SKM-1 treated with dmso at 0.1 percent for 144 hours (cell line): ENCODE data around the gene GTF3C4.

Source experiments
- DNase-seq: peaks from one replicate; lab custom pipeline; 2025; ENCODE audit not compliant: unreplicated experiment; lab: John Stamatoyannopoulos, UW

GTF3C4 gene

GRCh38 chr9:132647806-132648205 lies 22.5 kb upstream of the GTF3C4 start:
- DNase-seq, result no peak

- no peak for DNase-seq
Observed at GRCh38 chr9:132648283-132648682, 22.0 kb upstream of the GTF3C4 start.

- DNase-seq, result no peak
Observed at GRCh38 chr9:132648685-132649084, 21.6 kb upstream of the GTF3C4 start.

- DNase-seq, result no peak
Observed at GRCh38 chr9:132651259-132651658, 19.0 kb upstream of the GTF3C4 start.

- no peak for DNase-seq
Observed at GRCh38 chr9:132656299-132656698, 14.0 kb upstream of the GTF3C4 start.

- no peak for DNase-seq
Observed at GRCh38 chr9:132662152-132662945, 7.9 kb upstream of the GTF3C4 start.

- no peak for DNase-seq
Observed at GRCh38 chr9:132663117-132663516, 7.1 kb upstream of the GTF3C4 start.

GRCh38 chr9:132663851-132664250 lies 6.4 kb upstream of the GTF3C4 start:
- DNase-seq, result no peak

- no peak for DNase-seq
Observed at GRCh38 chr9:132669319-132669697, 956 bp upstream of the GTF3C4 start.

- peak; percentile 68 for DNase-seq
Observed at GRCh38 chr9:132669698-132670456, 387 bp upstream of the GTF3C4 start, which contains the start of gene DDX31. Gene DDX31 (minus strand): TSS chr9:132669983. CDS start chr9:132669934, 49 bp downstream.

GRCh38 chr9:132671620-132672412 lies 1.6 kb downstream of the GTF3C4 start:
- no peak for DNase-seq

- DNase-seq, result no peak
Observed at GRCh38 chr9:132672413-132672690, 2.1 kb downstream of the GTF3C4 start.

- DNase-seq, result peak; percentile 12
Observed at GRCh38 chr9:132673355-132673754, 3.1 kb downstream of the GTF3C4 start.

- no peak for DNase-seq
Observed at GRCh38 chr9:132674485-132674884, 4.2 kb downstream of the GTF3C4 start.

GRCh38 chr9:132677976-132678375 lies 7.7 kb downstream of the GTF3C4 start:
- no peak for DNase-seq

GRCh38 chr9:132679946-132680625 lies 9.8 kb downstream of the GTF3C4 start:
- no peak for DNase-seq

- DNase-seq, result no peak
Observed at GRCh38 chr9:132681561-132681960, 11.3 kb downstream of the GTF3C4 start.

GRCh38 chr9:132683873-132684272 lies 13.6 kb downstream of the GTF3C4 start:
- DNase-seq, result no peak

- DNase-seq, result no peak
Observed at GRCh38 chr9:132690696-132691095, 20.4 kb downstream of the GTF3C4 start.

- peak; percentile 32 for DNase-seq
Observed at GRCh38 chr9:132694144-132694543, 23.9 kb downstream of the GTF3C4 start.

GRCh38 chr9:132697230-132697629 lies 27.0 kb downstream of the GTF3C4 start:
- no peak for DNase-seq
